Peyer's patch (tissue), 4 donors: ENCODE measurements around the gene BPHL.
"Not testable (repeated sequence)": the region's sequence is repeated elsewhere in the genome, so short reads cannot be mapped to it uniquely, and the experiment has no call there.

Experiments used
- POLR2A ChIP-seq, 2 donors: fragments of 450-650 bp; IDR thresholded peaks; one replicate each; pipeline ENCODE4 v1.5.1; 2017; ENCODE audit warnings: antibody characterized with exemption in 2 of 2, mild to moderate bottlenecking in 2 of 2, moderate library complexity in 2 of 2
- TF ChIP-seq, protein P1 (sequence below), 6 experiments: fragments of 450-650 bp in 4 of 6; fragments of 200-600 bp in 2 of 6; sonication (generic) in 1 of 6; IDR thresholded peaks; one replicate each; pipeline ENCODE4 v1.5.1; 2017 to 2019; ENCODE audit warnings: antibody characterized with exemption in 6 of 6, mild to moderate bottlenecking in 3 of 6, moderate library complexity in 1 of 6

DNA sequence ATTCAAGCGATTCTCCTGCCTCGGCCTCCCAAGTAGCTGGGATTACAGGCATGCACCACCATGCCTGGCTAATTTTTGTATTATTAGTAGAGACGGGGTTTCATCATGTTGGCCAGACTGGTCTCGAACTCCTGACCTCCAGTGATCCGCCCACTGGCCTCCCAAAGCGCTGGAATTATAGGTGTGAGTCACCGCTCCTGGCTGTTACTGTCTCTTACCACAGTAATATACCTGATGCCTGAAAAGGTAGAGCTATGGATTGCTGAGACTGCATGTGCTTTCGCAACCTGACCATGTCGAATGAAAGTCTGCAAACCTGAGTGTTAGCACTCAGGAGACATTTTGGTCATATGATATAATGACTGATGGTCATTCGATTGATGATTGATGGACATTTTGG lies 70.7 kb downstream of the BPHL start:
- TF ChIP-seq, protein P1, sequence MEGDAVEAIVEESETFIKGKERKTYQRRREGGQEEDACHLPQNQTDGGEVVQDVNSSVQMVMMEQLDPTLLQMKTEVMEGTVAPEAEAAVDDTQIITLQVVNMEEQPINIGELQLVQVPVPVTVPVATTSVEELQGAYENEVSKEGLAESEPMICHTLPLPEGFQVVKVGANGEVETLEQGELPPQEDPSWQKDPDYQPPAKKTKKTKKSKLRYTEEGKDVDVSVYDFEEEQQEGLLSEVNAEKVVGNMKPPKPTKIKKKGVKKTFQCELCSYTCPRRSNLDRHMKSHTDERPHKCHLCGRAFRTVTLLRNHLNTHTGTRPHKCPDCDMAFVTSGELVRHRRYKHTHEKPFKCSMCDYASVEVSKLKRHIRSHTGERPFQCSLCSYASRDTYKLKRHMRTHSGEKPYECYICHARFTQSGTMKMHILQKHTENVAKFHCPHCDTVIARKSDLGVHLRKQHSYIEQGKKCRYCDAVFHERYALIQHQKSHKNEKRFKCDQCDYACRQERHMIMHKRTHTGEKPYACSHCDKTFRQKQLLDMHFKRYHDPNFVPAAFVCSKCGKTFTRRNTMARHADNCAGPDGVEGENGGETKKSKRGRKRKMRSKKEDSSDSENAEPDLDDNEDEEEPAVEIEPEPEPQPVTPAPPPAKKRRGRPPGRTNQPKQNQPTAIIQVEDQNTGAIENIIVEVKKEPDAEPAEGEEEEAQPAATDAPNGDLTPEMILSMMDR (IDR thresholded peaks at IDR 0.05), result not testable (repeated sequence)
- not testable (repeated sequence) for TF ChIP-seq POLR2A (IDR thresholded peaks at IDR 0.05)
